NCI-H510A (cell line): ENCODE data around the gene CDH4.

Experiments
- DNase-seq: peaks from one replicate; lab custom pipeline; 2025; lab: John Stamatoyannopoulos, UW

The CDH4 gene

GRCh38 chr20:61301711-61302525, 49.9 kb downstream of the CDH4 start:
- no peak for DNase-seq

DNA sequence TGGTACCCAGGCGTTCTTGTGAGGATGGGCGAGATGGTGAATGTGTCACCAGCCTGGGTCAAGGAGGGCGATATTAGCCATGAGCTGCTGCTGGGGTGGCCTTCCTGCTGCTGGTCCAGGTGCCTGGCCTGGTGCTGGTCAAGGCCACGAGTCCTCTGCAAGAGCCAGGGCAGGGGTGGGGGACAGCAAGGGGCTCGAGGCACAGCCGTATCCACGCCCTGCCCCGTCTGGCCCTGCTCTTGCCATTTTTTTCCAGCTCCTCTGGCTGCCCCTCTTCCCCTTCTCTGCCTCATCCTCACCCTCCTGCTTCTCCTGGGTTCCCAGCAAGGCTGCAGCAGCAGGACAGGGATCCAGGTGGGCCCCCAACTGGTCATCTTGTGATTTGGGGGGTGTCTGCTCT, 51.2 kb downstream of the CDH4 start:
- DNase-seq = no peak

GRCh38 chr20:61303675-61304074, 51.6 kb downstream of the CDH4 start:
- DNase-seq = no peak

DNA sequence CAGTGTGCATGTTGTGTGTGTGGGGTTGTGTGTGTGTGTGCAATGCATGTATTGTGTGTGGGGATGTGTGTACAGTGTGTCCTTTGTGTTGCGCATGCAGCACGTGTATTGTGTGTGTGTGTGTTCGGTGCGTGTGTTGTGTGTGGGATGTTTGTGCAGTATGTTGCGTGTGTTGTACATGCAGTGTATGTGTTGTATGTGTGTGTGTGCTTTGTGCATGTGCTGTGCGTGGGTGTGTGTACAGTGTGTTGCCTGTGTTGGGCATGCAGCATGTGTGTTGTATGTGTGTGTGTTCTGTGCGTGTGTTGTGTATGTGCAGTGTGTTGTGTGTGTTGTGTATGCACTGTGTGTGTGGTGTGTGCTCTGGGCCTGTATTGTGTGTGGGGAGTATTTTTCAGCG, 52.7 kb downstream of the CDH4 start:
- DNase-seq = no peak

DNA sequence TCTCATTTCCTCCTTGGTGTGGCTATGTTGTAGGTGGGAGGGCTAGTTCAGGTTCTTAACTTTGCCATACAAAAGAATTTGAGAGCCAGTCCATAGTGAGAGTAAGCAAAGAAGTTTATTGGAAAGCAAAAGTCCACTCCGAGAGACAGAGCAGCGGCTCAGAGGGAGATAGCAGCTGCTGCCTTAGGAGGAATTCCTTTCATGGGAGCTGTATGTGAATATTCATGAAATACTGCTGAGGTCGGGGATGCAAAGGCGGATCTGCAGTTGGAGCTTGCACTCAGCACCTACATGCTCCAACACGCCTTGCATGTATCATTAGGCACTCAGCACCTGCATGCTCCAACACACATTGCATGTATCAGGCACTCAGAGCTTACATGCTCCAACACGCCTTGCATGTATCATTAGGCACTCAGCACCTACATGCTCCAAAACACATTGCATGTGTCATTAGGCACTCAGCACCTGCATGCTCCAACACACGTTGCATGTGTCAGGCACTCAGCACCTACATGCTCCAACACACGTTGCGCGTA, 54.9 kb downstream of the CDH4 start:
- DNase-seq = no peak

GRCh38 chr20:61307686-61308476, 55.8 kb downstream of the CDH4 start:
- DNase-seq = no peak

DNA sequence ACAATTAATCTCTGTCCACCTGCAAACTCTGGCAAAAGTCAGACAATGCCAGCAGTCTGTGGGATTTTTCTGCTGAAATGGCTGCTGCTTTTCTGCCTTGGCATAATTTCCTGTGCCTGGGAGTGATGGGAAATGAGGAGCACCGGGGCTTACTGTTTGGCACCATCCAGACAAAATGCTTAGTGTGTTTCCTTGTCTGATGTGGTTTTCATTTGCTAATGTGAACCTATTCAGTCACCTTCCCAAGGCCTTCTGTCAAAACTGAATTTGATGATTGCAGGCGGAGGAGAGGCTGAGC, 56.4 kb downstream of the CDH4 start:
- DNase-seq = no peak

DNA sequence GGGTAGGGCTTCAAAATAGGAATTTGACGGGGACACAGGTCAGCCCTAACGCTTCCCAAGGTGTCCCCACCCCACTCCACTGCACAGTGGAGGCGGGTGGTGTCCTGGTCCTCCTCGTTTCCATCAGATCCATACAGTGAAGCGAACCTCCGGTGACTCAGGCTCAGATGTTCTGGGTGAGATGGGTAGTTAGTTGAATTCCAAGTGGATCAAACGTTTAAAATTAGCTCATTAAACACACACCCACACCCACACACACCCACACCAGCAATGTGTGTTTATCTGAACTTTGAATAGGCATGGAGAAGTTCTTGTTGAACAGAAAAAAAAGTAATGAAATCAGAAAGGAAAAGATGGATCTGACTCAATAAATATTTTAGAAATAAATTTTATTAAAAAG, 58.9 kb downstream of the CDH4 start:
- no peak for DNase-seq

DNA sequence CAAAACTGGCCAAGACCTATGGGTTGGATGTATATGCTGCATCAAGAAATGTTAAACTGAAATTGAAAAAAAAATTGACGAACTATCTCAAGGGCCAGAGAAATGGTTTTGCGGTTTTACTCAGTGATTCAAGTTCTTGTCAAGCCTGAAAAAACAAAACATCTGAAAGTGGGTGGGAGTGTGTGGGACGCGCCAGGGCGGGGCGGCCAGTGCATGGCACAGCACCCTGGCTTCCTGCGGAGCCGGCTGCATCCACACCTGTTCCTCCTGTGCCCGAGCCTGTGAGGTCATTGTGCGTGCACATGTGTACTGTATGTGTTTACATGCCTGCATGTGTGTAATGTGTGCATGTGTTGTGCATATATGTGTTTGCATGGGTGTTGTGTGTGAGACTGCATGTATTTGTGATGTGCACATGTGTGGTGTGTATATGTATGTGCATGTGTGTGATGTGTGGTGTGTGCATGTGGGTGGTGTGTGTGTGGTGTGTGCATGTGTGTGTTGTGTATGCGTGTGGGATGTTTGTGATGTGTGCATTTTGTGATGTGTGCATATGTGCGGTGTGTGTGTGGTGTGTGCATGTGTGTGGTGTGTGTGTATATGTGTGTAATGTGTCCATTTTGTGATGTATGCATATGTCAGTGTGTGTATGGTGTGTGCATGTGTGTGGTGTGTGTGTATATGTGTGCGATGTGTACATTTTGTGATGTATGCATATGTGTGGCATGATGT, 59.8 kb downstream of the CDH4 start:
- no peak for DNase-seq

DNA sequence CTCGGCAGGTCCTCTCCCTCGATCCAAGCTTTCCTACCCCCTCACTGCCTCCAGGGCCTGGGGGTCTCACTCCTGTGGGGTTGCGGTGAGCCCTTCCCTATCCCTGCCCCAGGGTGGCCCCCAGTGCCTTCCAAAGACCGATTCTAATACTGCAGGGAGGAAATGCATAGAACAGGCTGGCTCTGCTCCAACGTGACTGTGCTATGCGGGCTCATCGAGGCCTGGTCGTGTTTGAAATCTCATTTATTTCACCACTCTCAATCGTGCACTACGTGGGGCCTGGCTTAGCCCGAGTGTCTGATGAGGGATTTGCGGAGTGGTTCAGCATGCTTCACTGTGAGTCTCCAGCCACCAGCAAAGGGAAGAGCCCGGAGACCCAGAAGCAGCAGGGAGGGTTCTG, 60.9 kb downstream of the CDH4 start:
- DNase-seq = no peak

- DNase-seq = no peak
Measured at GRCh38 chr20:61313396-61313795, 61.3 kb downstream of the CDH4 start.

DNA sequence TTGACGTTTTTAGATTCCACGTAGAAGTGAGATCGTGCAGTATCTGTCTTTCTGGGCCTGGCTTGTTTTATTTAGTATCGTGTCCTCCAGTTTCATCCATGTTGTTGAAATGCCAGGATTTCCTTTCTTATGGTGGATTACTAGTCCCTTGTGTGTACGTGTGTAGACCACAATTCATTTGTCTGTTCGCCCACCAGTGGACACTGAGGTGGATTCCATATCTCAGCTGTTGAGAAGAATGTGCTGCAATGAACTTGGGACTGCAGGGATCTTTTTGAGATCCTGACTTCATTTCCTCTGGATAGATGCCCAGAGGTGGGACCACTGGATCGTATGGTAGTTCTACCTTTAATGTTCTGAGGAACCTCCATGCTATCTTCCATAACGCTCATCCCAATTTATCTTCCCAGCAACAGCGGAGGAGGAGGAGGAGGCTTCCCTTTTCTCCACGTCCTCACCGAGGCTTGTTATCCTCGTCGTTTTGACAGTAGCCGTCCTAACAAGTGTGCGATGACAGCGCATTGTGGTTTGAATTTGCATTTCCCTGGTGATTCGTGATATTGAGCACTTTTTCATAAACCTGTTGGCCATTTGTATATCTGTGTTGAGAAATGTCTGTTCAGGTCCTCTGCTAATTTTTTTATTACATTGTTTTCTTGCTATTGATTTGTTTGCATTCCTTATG, 62.4 kb downstream of the CDH4 start:
- DNase-seq = no peak

DNA sequence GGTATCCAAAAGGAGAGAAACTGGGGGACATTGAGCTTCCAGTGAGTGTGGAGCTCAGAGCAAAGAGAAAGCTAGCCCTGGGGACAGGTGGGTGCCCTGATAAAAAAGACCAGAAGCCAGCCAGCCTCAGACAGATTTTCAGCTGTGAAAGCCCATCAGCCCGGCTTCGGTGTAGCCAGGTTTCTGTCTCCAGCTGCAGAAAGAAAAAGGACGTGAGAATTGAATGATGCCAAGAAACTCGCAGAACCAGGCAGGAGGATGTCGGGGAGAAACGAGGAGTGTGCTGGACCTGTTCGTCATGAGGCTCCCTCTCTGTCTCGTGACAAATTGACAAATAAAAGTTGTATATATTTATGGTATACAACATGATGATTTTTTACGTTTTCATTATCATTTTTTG, 63.3 kb downstream of the CDH4 start:
- DNase-seq = no peak

- no peak for DNase-seq
Measured at GRCh38 chr20:61316346-61316745, 64.3 kb downstream of the CDH4 start.

- DNase-seq = no peak
Measured at GRCh38 chr20:61317966-61318530, 66.0 kb downstream of the CDH4 start.

- no peak for DNase-seq
Measured at GRCh38 chr20:61320691-61321425, 68.8 kb downstream of the CDH4 start.

GRCh38 chr20:61321481-61321880, 69.4 kb downstream of the CDH4 start:
- no peak for DNase-seq

DNA sequence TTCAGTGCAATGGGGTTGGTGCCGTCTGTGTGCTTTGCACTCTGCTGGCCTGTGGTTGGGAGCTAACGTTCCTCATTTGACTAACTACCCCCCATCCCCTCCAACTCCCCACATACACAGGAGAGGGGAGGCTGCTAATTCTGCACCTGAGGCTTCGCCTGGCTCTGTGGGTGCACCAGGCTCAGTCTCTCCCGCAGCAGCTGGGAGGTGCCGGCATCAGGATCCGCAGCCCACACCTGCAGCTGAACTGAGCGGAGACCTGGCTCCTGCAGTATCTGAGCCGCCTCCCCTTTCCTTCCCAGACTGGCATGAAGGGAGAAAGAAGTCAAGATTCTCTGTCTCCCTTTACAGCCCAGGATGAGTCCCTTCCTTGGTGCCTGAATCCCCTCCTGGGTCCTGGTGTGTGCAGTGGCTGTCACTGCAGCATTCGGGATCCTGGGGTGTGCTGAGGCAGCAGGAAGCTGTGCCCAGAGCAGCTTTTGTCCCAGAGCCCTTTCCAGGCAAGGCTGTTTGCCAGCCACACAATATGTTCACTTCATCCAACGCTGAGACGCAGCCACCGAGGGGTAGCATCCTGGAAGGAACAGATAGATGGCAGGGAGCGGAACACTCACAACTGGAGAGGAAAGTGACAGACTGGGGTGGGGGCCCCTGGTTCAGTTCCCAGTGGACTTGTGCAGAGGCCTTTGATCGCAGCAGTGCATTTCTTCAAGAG, 70.2 kb downstream of the CDH4 start:
- no peak for DNase-seq

GRCh38 chr20:61324906-61325305, 72.8 kb downstream of the CDH4 start:
- no peak for DNase-seq

- no peak for DNase-seq
Measured at GRCh38 chr20:61325718-61326117, 73.7 kb downstream of the CDH4 start.
